ENCODE results near the gene HDHD2.

GRCh38 chr18:47081578-47081977, 68.7 kb downstream of the HDHD2 start:
- TF ChIP-seq CTCF (IDR thresholded peaks at IDR 0.05), result no peak
- TF ChIP-seq EZH2 (IDR thresholded peaks at IDR 0.05), result no peak
